ENCODE results near the gene DUOXA1. TPM values are rescaled to one million over a fixed set of nuclear protein-coding genes. Genes with fewer than 3 reads are reported as not detected.

The DUOXA1 gene
- total RNA-seq, 4 donors from 2014 or later = not detected

DNA sequence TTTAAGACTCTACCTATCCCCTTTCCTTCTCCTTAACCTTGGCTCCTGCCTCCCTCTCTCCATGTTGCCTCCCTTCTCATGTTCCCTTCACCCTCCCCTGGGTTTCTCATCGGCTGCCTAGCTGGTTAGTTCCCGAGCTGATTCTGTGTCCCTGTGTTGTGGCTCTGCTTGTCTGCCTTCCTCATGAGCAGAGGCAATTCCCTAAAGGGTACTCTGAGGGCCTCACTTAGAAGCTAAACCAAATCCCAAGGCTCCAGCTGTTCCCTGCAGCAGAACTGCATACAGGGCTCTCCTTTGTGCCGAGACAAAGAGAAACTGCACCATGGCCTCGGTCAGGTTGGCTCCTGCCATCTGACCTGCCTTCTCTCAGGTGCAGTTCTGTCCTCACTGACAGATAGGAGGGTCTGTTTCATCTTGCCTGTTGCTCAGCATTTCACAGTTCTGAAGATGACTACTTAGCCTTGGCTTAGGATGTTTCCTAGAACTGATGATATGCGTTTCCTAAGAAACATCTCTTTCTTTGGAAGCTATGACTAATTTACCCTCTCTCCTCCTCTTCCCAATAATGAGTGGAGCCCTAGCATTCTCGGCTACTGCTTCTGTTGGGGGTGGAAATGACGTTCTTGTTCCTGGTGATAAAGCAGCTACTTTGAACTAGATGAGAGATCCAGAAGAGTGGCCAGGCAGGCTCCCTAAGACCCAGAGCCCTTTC, 27.2 kb upstream of the DUOXA1 start:
- Histone ChIP-seq H3K27ac (no peak overlapping the region), H3K9me3 (no peaks in the 10 kb centered on the region), H3K36me3 (no peaks in the 10 kb centered on the region), H3K27me3 (no peaks in the 10 kb centered on the region), H3K4me3 (no peak overlapping the region), H3K4me1 (no peaks in the 10 kb centered on the region)
- no peak for DNase-seq
- TF ChIP-seq, protein P1, sequence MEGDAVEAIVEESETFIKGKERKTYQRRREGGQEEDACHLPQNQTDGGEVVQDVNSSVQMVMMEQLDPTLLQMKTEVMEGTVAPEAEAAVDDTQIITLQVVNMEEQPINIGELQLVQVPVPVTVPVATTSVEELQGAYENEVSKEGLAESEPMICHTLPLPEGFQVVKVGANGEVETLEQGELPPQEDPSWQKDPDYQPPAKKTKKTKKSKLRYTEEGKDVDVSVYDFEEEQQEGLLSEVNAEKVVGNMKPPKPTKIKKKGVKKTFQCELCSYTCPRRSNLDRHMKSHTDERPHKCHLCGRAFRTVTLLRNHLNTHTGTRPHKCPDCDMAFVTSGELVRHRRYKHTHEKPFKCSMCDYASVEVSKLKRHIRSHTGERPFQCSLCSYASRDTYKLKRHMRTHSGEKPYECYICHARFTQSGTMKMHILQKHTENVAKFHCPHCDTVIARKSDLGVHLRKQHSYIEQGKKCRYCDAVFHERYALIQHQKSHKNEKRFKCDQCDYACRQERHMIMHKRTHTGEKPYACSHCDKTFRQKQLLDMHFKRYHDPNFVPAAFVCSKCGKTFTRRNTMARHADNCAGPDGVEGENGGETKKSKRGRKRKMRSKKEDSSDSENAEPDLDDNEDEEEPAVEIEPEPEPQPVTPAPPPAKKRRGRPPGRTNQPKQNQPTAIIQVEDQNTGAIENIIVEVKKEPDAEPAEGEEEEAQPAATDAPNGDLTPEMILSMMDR (IDR thresholded peaks at IDR 0.05 in 4 of 5, conservative IDR thresholded peaks at IDR 0.05 in 1 of 5) = no peak
- TF ChIP-seq POLR2A (IDR thresholded peaks at IDR 0.05) = no peak
- in situ Hi-C loops (cut with MboI; ENCODE audit: low sequenced_read_pairs in 4 of 4) (loop anchor here in 1 of 4 donors (25.0 kb wide), 1 partner anchor 255 kb away; a partner anchor contains a TSS), intact Hi-C loops (cut with DNase I; ENCODE audit: low total_unique reads) (no loop called here)
- ATAC-seq = no peak

DNA sequence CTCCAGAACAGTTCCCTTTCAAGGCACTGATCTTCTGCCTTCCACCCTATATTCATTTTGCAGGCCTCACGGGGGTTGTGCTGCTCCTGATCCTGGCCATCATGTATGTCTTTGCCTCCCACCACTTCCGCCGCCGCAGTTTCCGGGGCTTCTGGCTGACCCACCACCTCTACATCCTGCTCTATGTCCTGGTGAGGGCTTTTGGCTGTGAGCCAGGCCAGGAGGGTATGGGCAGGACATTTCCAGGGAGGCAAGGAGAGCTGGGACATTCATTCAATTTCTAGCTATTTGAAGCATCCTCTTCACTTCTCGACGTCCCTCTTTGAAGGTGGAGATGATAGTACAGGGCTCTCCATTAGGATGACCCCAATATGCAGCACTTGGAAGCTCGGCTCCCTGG, 26.1 kb upstream of the DUOXA1 start:
- Histone ChIP-seq H3K36me3 (no peaks in the 10 kb centered on the region), H3K27ac (no peak overlapping the region), H3K27me3 (no peaks in the 10 kb centered on the region), H3K9me3 (no peaks in the 10 kb centered on the region), H3K4me3 (no peak overlapping the region), H3K4me1 (no peaks in the 10 kb centered on the region)
- in situ Hi-C loops (cut with MboI; ENCODE audit: low sequenced_read_pairs in 4 of 4) (loop anchor here in 1 of 4 donors (25.0 kb wide), 1 partner anchor 257 kb away; a partner anchor contains a TSS), intact Hi-C loops (cut with DNase I; ENCODE audit: low total_unique reads) (no loop called here)
- DNase-seq (no peak), ATAC-seq (no peak)
- TF ChIP-seq, protein P1 (IDR thresholded peaks at IDR 0.05 in 4 of 5, conservative IDR thresholded peaks at IDR 0.05 in 1 of 5) = no peak
- TF ChIP-seq POLR2A (IDR thresholded peaks at IDR 0.05) = no peak

DNA sequence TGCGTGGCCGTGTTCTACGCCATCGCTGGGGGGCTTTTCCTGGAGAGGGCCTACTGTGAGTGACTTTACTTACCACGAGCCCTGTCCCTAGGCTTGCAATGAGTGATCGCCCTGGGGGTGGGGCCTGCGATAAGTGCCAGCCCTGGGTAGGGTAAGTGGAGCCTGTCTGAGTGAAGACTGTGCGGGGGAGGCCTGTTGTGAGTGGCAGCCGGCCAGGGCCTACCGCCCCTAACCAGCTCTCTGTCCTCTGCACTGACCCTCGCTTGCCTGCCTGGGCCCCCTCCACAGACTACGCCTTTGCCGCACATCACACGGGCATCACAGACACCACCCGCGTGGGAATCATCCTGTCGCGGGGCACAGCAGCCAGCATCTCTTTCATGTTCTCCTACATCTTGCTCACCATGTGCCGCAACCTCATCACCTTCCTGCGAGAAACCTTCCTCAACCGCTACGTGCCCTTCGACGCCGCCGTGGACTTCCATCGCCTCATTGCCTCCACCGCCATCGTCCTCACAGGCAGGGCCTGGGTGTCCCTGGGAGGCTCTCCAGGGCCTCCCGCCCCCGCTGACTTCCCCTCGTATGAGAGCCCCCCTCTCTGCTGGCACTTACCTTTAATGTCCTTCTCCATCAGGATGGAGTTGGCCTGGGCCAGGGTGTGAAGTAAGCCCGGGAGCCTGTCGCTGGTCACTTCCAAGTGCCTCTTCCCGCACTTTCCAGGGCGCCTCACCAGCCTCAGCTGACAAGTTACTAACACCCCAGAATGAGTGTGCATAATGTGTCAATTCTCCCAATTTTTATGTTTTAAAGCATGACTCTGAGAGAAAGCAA, 22.5 kb upstream of the DUOXA1 start:
- no peak overlapping the region for H3K4me3 ChIP-seq
- no peaks in the 10 kb centered on the region for H3K36me3 ChIP-seq
- intact Hi-C loops (cut with DNase I; ENCODE audit: low total_unique reads) (no loop called here), in situ Hi-C loops (cut with MboI; ENCODE audit: low sequenced_read_pairs in 4 of 4) (loop anchor here in 1 of 4 donors (25.0 kb wide), 1 partner anchor 260 kb away; a partner anchor contains a TSS)
- DNase-seq (no peak), ATAC-seq (no peak)
- H3K4me1 ChIP-seq = no peaks in the 10 kb centered on the region
- H3K27ac ChIP-seq = no peak overlapping the region
- no peaks in the 10 kb centered on the region for H3K9me3 ChIP-seq
- H3K27me3 ChIP-seq = no peaks in the 10 kb centered on the region
- no peak for TF ChIP-seq POLR2A (IDR thresholded peaks at IDR 0.05)
- TF ChIP-seq, protein P1 (IDR thresholded peaks at IDR 0.05 in 4 of 5, conservative IDR thresholded peaks at IDR 0.05 in 1 of 5) = no peak

DNA sequence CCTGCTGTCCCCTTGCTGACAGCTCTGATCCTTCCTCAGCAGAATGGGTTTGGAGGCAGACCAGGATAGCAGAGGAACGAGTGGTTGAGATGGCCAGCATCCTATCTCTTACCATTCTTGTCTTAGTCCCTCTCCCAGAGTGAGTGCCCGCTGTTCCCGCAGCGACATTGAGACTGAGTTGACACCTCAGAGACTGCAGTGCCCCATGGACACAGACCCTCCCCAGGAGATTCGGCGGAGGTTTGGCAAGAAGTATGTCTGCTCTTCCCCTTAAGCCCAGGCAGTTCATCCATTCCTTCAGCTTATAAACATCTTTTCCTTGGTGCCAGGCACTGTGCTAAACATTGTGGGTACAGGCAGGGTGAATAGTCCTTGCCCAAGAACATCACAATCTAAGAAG, 21.3 kb upstream of the DUOXA1 start:
- ATAC-seq (no peak), DNase-seq (no peak)
- H3K4me1 ChIP-seq = no peaks in the 10 kb centered on the region
- in situ Hi-C loops (cut with MboI; ENCODE audit: low sequenced_read_pairs in 4 of 4) = loop anchor here in 1 of 4 donors (25.0 kb wide), 1 partner anchor 261 kb away; a partner anchor contains a TSS
- TF ChIP-seq, protein P1 (IDR thresholded peaks at IDR 0.05 in 4 of 5, conservative IDR thresholded peaks at IDR 0.05 in 1 of 5) = no peak
- no peak for TF ChIP-seq POLR2A (IDR thresholded peaks at IDR 0.05)
- no peaks in the 10 kb centered on the region for H3K9me3 ChIP-seq
- intact Hi-C loops (cut with DNase I; ENCODE audit: low total_unique reads) = no loop called here
- H3K4me3 ChIP-seq = no peak overlapping the region
- no peak overlapping the region for H3K27ac ChIP-seq
- no peaks in the 10 kb centered on the region for H3K36me3 ChIP-seq
- no peaks in the 10 kb centered on the region for H3K27me3 ChIP-seq
